ENCODE results near the gene ARRB2. TPM values are rescaled to one million over a fixed set of nuclear protein-coding genes. Genes with fewer than 3 reads are reported as not detected.

Gene ARRB2
- total and polyA plus RNA-seq, 2 of the 4 experiments (the other 2 are of a cell fraction), result 3.9 to 10.6 TPM

- no peak overlapping the region for H3K4me2 ChIP-seq (ENCODE audit: low read depth, low read length)
- H2BK20ac ChIP-seq (ENCODE audit: low read depth, low read length), result no peak overlapping the region
- in situ Hi-C loops (cut with MboI; ENCODE audit: low sequenced_read_pairs) (loop anchor here (10.0 kb wide), 1 partner anchor 167 kb away; no protein-coding TSS in a partner anchor), dilution Hi-C loops (cut with HindIII; ENCODE audit: low sequenced_read_pairs, unreplicated experiment) (no loop called here), intact Hi-C loops (cut with micrococcal nuclease) (no loop called here)
- H2BK5ac ChIP-seq (ENCODE audit: low read depth, low read length, poor library complexity, severe bottlenecking), result no peak overlapping the region
- no peak for DNase-seq
- H4K5ac ChIP-seq (ENCODE audit: low read depth, low read length), result no peak overlapping the region
- H2BK120ac ChIP-seq (ENCODE audit: low read depth, low read length), result no peak overlapping the region
- no peak overlapping the region for H3K56ac ChIP-seq (ENCODE audit: extremely low read depth, insufficient read depth, low read length)
- no peak overlapping the region for H3K18ac ChIP-seq (ENCODE audit: low read depth, low read length)
- no peak overlapping the region for H2BK15ac ChIP-seq (ENCODE audit: low read depth, low read length)
- H4K8ac ChIP-seq (ENCODE audit: low read depth in 2 of 2, low read length in 2 of 2), result no peak overlapping the region
- H3K9me1 ChIP-seq (ENCODE audit: insufficient read depth, low read length), result peaks cover 5% of the 10 kb centered on the region
- H3K36me3 ChIP-seq (ENCODE audit: control insufficient read depth, insufficient read depth, low read length), result peaks cover 2% of the 10 kb centered on the region; the same call in 1 of the 2 replicates
- H4K20me1 ChIP-seq (ENCODE audit: insufficient read depth, low read length), result 0 out of 2 replicates have a peak, but pooled peaks cover 3% of the 10 kb centered on the region
- no peaks in the 10 kb centered on the region for H3K9me3 ChIP-seq (ENCODE audit: control insufficient read depth, insufficient read depth, low read length)
- no peak overlapping the region for H3K14ac ChIP-seq (replicated peaks; ENCODE audit: low read depth, low read length)
- no peak overlapping the region for H4K91ac ChIP-seq (ENCODE audit: insufficient read depth, low read depth, low read length)
- ATAC-seq (ENCODE audit: low read depth), result no peak
- CTCF ChIA-PET, result no interaction called here
- POLR2A ChIA-PET (ENCODE audit: unreplicated experiment), result no interaction called here
- H3K4me3 ChIP-seq (ENCODE audit: insufficient read depth, low read depth, low read length), result no peak overlapping the region
- no peak overlapping the region for H2AK5ac ChIP-seq (ENCODE audit: low read depth, low read length)
- peaks cover 5% of the 10 kb centered on the region for H3K4me1 ChIP-seq (ENCODE audit: control insufficient read depth, insufficient read depth, low read length)
- no peak for TF ChIP-seq BHLHE40 (IDR thresholded peaks at IDR 0.05; ENCODE audit: low read depth, low read length)
- TF ChIP-seq ELK1 (IDR thresholded peaks at IDR 0.05; ENCODE audit: borderline replicate concordance, low read depth, low read length), result no peak
- TF ChIP-seq FOS (IDR thresholded peaks at IDR 0.05; ENCODE audit: low read depth, low read length), result no peak
- no peak for TF ChIP-seq NFE2L2 (IDR thresholded peaks at IDR 0.05; ENCODE audit: low read depth, low read length)
- TF ChIP-seq MXI1 (IDR thresholded peaks at IDR 0.05; ENCODE audit: borderline replicate concordance, low read depth, low read length), result no peak
- H3K23ac ChIP-seq (ENCODE audit: low read depth, low read length), result no peak overlapping the region
- no peak overlapping the region for H2AK9ac ChIP-seq (replicated peaks; ENCODE audit: low read depth, low read length, poor library complexity)
- H3K79me1 ChIP-seq (ENCODE audit: low read depth in 1 of 2, low read length in 2 of 2), result no peaks in the 10 kb centered on the region
- no TSS peak for BruUV-seq (replicated peaks)
- no peaks in the 10 kb centered on the region for H3K27me3 ChIP-seq (ENCODE audit: control insufficient read depth, insufficient read depth, low read length)
- H3K27ac ChIP-seq (ENCODE audit: insufficient read depth, low read length), result no peak overlapping the region
- no CpG with 5 or more reads among the region's 17 CpGs for WGBS, 2 experiments (ENCODE audit: extremely low coverage in 2 of 2, insufficient read length in 1 of 2)
- H3K4ac ChIP-seq (ENCODE audit: low read depth, low read length), result no peak overlapping the region
- no peak overlapping the region for H2AFZ ChIP-seq (replicated peaks; ENCODE audit: low read length, poor library complexity)
- no peak overlapping the region for H3K9ac ChIP-seq (ENCODE audit: low read depth, low read length)
Measured at GRCh38 chr17:4717791-4718190, 7.4 kb downstream of the ARRB2 start.
